Panc1 (cell line): ENCODE measurements around the gene ETFRF1. TPM values are rescaled to one million over a fixed set of nuclear protein-coding genes. Genes with fewer than 3 reads are reported as not detected.

Experiments used
- ATAC-seq: fragments of 200-7000 bp; cut with Tn5 transposase; 2 replicates; pipeline ENCODE4 v1.9.1; 2020; ENCODE audit warnings: mild to moderate bottlenecking, moderate library complexity
- BruUV-seq: library from RNA; stranded (reverse); fragments of 400-500 nt; replicated peaks from 2 replicates; lab custom pipeline; 2021; lab: Mats Ljungman, UMichigan
- CTCF ChIA-PET: fragments of 300-600 bp; sonication (Branson Sonifier 250); formaldehyde crosslinking; loops from one replicate; lab custom pipeline; 2022; ENCODE audit warnings: antibody characterized with exemption; lab: Charles Lee
- POLR2A ChIA-PET: fragments of 300-600 bp; sonication (Branson Sonifier 250); formaldehyde crosslinking; loops from one replicate; lab custom pipeline; 2022; ENCODE audit warnings: antibody characterized with exemption; lab: Charles Lee
- DNase-seq: peaks from one replicate; pipeline ENCODE4 v3.0.0-alpha.2; 2010; ENCODE audit warnings: low read depth, low spot score
- H3K27ac ChIP-seq: 2 replicates; pipeline ENCODE4 v1.5.1; 2011; ENCODE audit warnings: mild to moderate bottlenecking, low read length, inconsistent platforms
- H3K27me3 ChIP-seq: fragments of 200-500 bp; sonication (Bioruptor generic); 2 replicates; pipeline ENCODE4 v1.6.0; 2014; ENCODE audit warnings: low read length, inconsistent platforms; ENCODE audit not compliant: control insufficient read depth, insufficient read depth
- H3K36me3 ChIP-seq: fragments of 200-500 bp; sonication (Bioruptor generic); 2 replicates; pipeline ENCODE4 v1.5.1; 2014; ENCODE audit warnings: inconsistent platforms, mild to moderate bottlenecking, low read length, moderate library complexity; ENCODE audit not compliant: control insufficient read depth, insufficient read depth
- H3K4me1 ChIP-seq: 2 replicates; pipeline ENCODE4 v1.5.1; 2011; ENCODE audit warnings: inconsistent platforms, mild to moderate bottlenecking, low read length, moderate library complexity; ENCODE audit not compliant: control insufficient read depth, insufficient read depth
- H3K4me3 ChIP-seq, 2 experiments: 2 replicates each; pipeline ENCODE4 v1.5.1; 2011 to 2012; ENCODE audit warnings: low read depth in 2 of 2, low read length in 2 of 2, mild to moderate bottlenecking in 2 of 2, inconsistent platforms in 1 of 2, moderate library complexity in 1 of 2
- H3K9me3 ChIP-seq: fragments of 200-500 bp; sonication (Bioruptor generic); 2 replicates; pipeline ENCODE4 v1.5.1; 2014; ENCODE audit warnings: low read depth, mild to moderate bottlenecking, inconsistent platforms, low read length, moderate library complexity; ENCODE audit not compliant: control insufficient read depth, insufficient read depth
- SIN3A ChIP-seq: IDR thresholded peaks from 2 replicates; pipeline ENCODE4 v1.6.1; 2012; ENCODE audit warnings: low read depth, mild to moderate bottlenecking, low read length, moderate library complexity, borderline replicate concordance; ENCODE audit not compliant: insufficient read depth
- TCF7L2 ChIP-seq: IDR thresholded peaks from 2 replicates; pipeline ENCODE4 v1.6.1; 2011; ENCODE audit warnings: mild to moderate bottlenecking, low read depth, low read length, inconsistent platforms
- in situ Hi-C: cut with HindIII; loops from 2 replicates; pipeline ENCODE4 v1.10.0; 2016; ENCODE audit warnings: low sequenced_read_pairs, low pct_unique_long_range_greater_than_20kb
- intact Hi-C: fragments of 100-400 bp; cut with micrococcal nuclease; formaldehyde crosslinking; loops from one replicate; pipeline ENCODE4 v1.10.0; 2022; ENCODE audit not compliant: unreplicated experiment
- total RNA-seq: library from RNA; stranded (reverse); gene quantifications from one replicate; pipeline ENCODE4 v1.2.1, GENCODE V29; 2021; ENCODE audit not compliant: unreplicated experiment
- TF ChIP-seq, protein P1 (sequence below): fragments of 450-650 bp; IDR thresholded peaks from 2 replicates; pipeline ENCODE4 v1.5.1; 2017; ENCODE audit warnings: mild to moderate bottlenecking

Gene ETFRF1
- total RNA-seq, 1 experiment from 2014 or later: 12.6 TPM

DNA sequence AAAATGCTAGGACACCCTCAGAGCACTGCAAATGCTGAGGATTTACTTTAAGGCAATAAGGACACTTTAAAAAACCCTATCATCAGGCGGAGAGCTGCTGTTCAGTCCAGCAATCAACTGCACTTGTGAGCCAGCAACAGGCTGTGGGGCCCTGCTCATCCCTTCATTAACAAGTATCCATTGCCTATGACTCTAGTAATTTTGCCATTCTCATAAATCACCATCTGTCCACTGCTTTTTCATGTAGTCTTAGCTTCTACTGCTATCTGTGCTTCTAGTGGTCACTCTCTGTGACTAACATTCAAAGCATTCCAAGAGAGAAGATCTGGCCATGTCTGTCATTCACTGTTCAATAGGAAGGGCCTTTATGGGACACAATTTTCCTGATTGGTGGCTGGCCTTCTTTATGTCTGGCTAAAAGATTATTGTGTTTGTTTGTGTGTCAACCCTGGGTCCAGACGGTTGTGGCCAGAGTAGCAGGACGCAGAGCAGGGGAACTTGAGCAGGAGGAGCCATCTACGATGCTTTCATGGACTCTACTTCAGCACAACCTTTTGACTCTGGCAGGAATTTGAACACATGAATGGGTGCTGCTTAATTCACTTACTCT, 59.3 kb downstream of the ETFRF1 start:
- H3K4me1 ChIP-seq: peaks cover 9% of the 10 kb centered on the region
- DNase-seq: no peak
- in situ Hi-C loops: no loop called here
- TF ChIP-seq, protein P1, sequence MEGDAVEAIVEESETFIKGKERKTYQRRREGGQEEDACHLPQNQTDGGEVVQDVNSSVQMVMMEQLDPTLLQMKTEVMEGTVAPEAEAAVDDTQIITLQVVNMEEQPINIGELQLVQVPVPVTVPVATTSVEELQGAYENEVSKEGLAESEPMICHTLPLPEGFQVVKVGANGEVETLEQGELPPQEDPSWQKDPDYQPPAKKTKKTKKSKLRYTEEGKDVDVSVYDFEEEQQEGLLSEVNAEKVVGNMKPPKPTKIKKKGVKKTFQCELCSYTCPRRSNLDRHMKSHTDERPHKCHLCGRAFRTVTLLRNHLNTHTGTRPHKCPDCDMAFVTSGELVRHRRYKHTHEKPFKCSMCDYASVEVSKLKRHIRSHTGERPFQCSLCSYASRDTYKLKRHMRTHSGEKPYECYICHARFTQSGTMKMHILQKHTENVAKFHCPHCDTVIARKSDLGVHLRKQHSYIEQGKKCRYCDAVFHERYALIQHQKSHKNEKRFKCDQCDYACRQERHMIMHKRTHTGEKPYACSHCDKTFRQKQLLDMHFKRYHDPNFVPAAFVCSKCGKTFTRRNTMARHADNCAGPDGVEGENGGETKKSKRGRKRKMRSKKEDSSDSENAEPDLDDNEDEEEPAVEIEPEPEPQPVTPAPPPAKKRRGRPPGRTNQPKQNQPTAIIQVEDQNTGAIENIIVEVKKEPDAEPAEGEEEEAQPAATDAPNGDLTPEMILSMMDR: no peak
- TF ChIP-seq SIN3A (no peak), TCF7L2 (no peak)
- peaks cover 6% of the 10 kb centered on the region; the same call in 1 of the 2 replicates for H3K27me3 ChIP-seq
- BruUV-seq: no TSS peak
- no peak overlapping the region for H3K27ac ChIP-seq
- POLR2A ChIA-PET: no interaction called here
- H3K9me3 ChIP-seq: no peaks in the 10 kb centered on the region
- no peak overlapping the region for H3K4me3 ChIP-seq
- H3K36me3 ChIP-seq: peaks cover 2% of the 10 kb centered on the region; the same call in 1 of the 2 replicates
- intact Hi-C loops: no loop called here
- CTCF ChIA-PET: no interaction called here
- no peak for ATAC-seq

Other genes with a start within 250 kb of the ETFRF1 start
- gene BCAT1, start 246.1 kb upstream of the ETFRF1 start, total RNA-seq: 5.8 TPM
- gene DNAI7, start 77 bp upstream of the ETFRF1 start, total RNA-seq: 0.10 TPM
- 33.1 TPM for gene KRAS, start 55.7 kb downstream of the ETFRF1 start, total RNA-seq